Measurements from ENCODE around the gene NOX5. TPM values are rescaled to one million over a fixed set of nuclear protein-coding genes. Genes with fewer than 3 reads are reported as not detected.

The NOX5 gene
- total RNA-seq, 1 experiment from 2014 or later = 339 TPM

DNA sequence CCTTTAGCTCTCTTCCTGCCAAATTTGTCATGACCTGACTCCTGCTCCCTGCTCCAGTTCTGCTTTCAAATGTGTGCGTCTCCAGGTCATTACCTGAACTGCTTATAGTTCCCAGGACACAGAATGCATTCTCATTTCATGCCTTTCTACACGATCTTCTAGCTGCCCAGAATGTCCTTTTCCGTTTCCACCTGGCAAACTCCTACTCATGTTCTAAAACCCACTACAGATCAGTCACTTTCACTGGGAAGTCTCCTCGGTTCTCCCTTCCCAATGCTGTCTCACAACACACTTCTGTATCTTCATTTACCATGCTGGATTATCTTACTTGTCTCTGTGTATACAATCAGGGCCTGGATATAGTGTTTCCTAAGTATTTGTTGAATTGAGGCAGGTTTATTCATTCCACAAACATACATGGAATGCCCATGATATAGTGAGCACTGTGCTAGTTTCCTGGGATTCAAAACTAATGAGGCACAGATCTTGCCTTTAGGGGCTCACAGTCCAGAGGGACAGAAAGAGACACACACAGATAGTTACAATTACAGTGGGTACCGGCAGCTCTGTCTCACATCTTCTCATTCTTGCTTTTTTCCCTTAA lies 1.6 kb upstream of the NOX5 start:
- H3K4me3 ChIP-seq (ENCODE audit: low read length) = no peak overlapping the region
- no peak overlapping the region for H3K4me2 ChIP-seq (ENCODE audit: low read length)
- no peak overlapping the region for H3K27ac ChIP-seq (ENCODE audit: low read length)
- H3K79me2 ChIP-seq (ENCODE audit: low read length) = no peaks in the 10 kb centered on the region
- no peaks in the 10 kb centered on the region for H3F3A ChIP-seq (ENCODE audit: low read length, unreplicated experiment)
- H3K9me2 ChIP-seq (replicated peaks; ENCODE audit: low read length) = no peaks in the 10 kb centered on the region
- ChIA-PET POLR2A (ENCODE audit: unreplicated experiment) (no interaction called here), CTCF (no interaction called here)
- TF ChIP-seq EZH2 (IDR thresholded peaks at IDR 0.05; ENCODE audit: low read length, unreplicated experiment) (no peak), EZH2phosphoT487 (IDR thresholded peaks at IDR 0.05; ENCODE audit: borderline replicate concordance, low read length) (no peak)
- TF ChIP-seq, protein P1, sequence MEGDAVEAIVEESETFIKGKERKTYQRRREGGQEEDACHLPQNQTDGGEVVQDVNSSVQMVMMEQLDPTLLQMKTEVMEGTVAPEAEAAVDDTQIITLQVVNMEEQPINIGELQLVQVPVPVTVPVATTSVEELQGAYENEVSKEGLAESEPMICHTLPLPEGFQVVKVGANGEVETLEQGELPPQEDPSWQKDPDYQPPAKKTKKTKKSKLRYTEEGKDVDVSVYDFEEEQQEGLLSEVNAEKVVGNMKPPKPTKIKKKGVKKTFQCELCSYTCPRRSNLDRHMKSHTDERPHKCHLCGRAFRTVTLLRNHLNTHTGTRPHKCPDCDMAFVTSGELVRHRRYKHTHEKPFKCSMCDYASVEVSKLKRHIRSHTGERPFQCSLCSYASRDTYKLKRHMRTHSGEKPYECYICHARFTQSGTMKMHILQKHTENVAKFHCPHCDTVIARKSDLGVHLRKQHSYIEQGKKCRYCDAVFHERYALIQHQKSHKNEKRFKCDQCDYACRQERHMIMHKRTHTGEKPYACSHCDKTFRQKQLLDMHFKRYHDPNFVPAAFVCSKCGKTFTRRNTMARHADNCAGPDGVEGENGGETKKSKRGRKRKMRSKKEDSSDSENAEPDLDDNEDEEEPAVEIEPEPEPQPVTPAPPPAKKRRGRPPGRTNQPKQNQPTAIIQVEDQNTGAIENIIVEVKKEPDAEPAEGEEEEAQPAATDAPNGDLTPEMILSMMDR (conservative IDR thresholded peaks at IDR 0.05; ENCODE audit: low read depth, low read length) = no peak
- H3K36me3 ChIP-seq (ENCODE audit: low read depth, low read length) = no peaks in the 10 kb centered on the region
- H4K20me1 ChIP-seq (ENCODE audit: low read length) = no peaks in the 10 kb centered on the region
- ATAC-seq (no peak), DNase-seq (no peak)
- intact Hi-C loops (cut with micrococcal nuclease) = no loop called here
- H3K9ac ChIP-seq (ENCODE audit: low read length) = no peak overlapping the region
- BruUV-seq (replicated peaks) = no TSS peak
- no peaks in the 10 kb centered on the region for H3K27me3 ChIP-seq (ENCODE audit: low read length)
- no peaks in the 10 kb centered on the region for H3K9me3 ChIP-seq (ENCODE audit: low read length)
- peaks cover 8% of the 10 kb centered on the region; the same call in 1 of the 2 replicates for H3K4me1 ChIP-seq (ENCODE audit: insufficient read depth, low read length)
- no peak overlapping the region for H2AFZ ChIP-seq (ENCODE audit: low read length)

GRCh38 chr15:69013726-69014406 lies 629 bp upstream of the NOX5 start:
- no peak for ATAC-seq
- H3K4me2 ChIP-seq (ENCODE audit: low read length) = no peak overlapping the region
- BruUV-seq (replicated peaks) = no TSS peak
- H3K4me1 ChIP-seq (ENCODE audit: insufficient read depth, low read length) = peaks cover 8% of the 10 kb centered on the region; the same call in 1 of the 2 replicates
- H4K20me1 ChIP-seq (ENCODE audit: low read length) = no peaks in the 10 kb centered on the region
- no peak overlapping the region for H3K9ac ChIP-seq (ENCODE audit: low read length)
- H3K4me3 ChIP-seq (ENCODE audit: low read length) = no peak overlapping the region
- H3K27me3 ChIP-seq (ENCODE audit: low read length) = no peaks in the 10 kb centered on the region
- H3F3A ChIP-seq (ENCODE audit: low read length, unreplicated experiment) = no peaks in the 10 kb centered on the region
- no peak overlapping the region for H2AFZ ChIP-seq (ENCODE audit: low read length)
- ChIA-PET CTCF (no interaction called here), POLR2A (ENCODE audit: unreplicated experiment) (no interaction called here)
- H3K9me2 ChIP-seq (replicated peaks; ENCODE audit: low read length) = no peaks in the 10 kb centered on the region
- no peak for DNase-seq
- TF ChIP-seq, protein P1 (conservative IDR thresholded peaks at IDR 0.05; ENCODE audit: low read depth, low read length) = no peak
- TF ChIP-seq EZH2 (IDR thresholded peaks at IDR 0.05; ENCODE audit: low read length, unreplicated experiment) (no peak), EZH2phosphoT487 (IDR thresholded peaks at IDR 0.05; ENCODE audit: borderline replicate concordance, low read length) (no peak)
- no peaks in the 10 kb centered on the region for H3K79me2 ChIP-seq (ENCODE audit: low read length)
- intact Hi-C loops (cut with micrococcal nuclease) = no loop called here
- H3K27ac ChIP-seq (ENCODE audit: low read length) = no peak overlapping the region
- no peaks in the 10 kb centered on the region for H3K36me3 ChIP-seq (ENCODE audit: low read depth, low read length)
- no peaks in the 10 kb centered on the region for H3K9me3 ChIP-seq (ENCODE audit: low read length)

- no TSS peak for BruUV-seq (replicated peaks)
- H2AFZ ChIP-seq (ENCODE audit: low read length) = no peak overlapping the region
Observed at GRCh38 chr15:69015591-69015990, 1.1 kb downstream of the NOX5 start.

More at GRCh38 chr15:69015591-69015990, 1.1 kb downstream of the NOX5 start:
- H4K20me1 ChIP-seq (ENCODE audit: low read length) = no peaks in the 10 kb centered on the region
- H3K9ac ChIP-seq (ENCODE audit: low read length) = no peak overlapping the region
- intact Hi-C loops (cut with micrococcal nuclease) = no loop called here
- ATAC-seq (no peak), DNase-seq (no peak)
- ChIA-PET CTCF (no interaction called here), POLR2A (ENCODE audit: unreplicated experiment) (interaction anchor here (0.8 kb wide), 1 partner anchor 279 kb away, joined by 7 read pairs; no protein-coding TSS in a partner anchor)
- H3K27ac ChIP-seq (ENCODE audit: low read length) = no peak overlapping the region
- no peaks in the 10 kb centered on the region for H3K27me3 ChIP-seq (ENCODE audit: low read length)
- no peaks in the 10 kb centered on the region for H3K9me3 ChIP-seq (ENCODE audit: low read length)
- no peaks in the 10 kb centered on the region for H3F3A ChIP-seq (ENCODE audit: low read length, unreplicated experiment)
- TF ChIP-seq, protein P1 (conservative IDR thresholded peaks at IDR 0.05; ENCODE audit: low read depth, low read length) = no peak
- TF ChIP-seq EZH2phosphoT487 (IDR thresholded peaks at IDR 0.05; ENCODE audit: borderline replicate concordance, low read length) = no peak
- TF ChIP-seq EZH2 (IDR thresholded peaks at IDR 0.05; ENCODE audit: low read length, unreplicated experiment) = no peak
- no peaks in the 10 kb centered on the region for H3K36me3 ChIP-seq (ENCODE audit: low read depth, low read length)
- peaks cover 8% of the 10 kb centered on the region; the same call in 1 of the 2 replicates for H3K4me1 ChIP-seq (ENCODE audit: insufficient read depth, low read length)
- no peak overlapping the region for H3K4me3 ChIP-seq (ENCODE audit: low read length)
- H3K9me2 ChIP-seq (replicated peaks; ENCODE audit: low read length) = no peaks in the 10 kb centered on the region
- H3K79me2 ChIP-seq (ENCODE audit: low read length) = no peaks in the 10 kb centered on the region
- no peak overlapping the region for H3K4me2 ChIP-seq (ENCODE audit: low read length)

Data from PC-3 (cell line).